ENCODE results near the gene TNFRSF11A. TPM values are rescaled to one million over a fixed set of nuclear protein-coding genes. Genes with fewer than 3 reads are reported as not detected.

TNFRSF11A gene
- total RNA-seq, 1 experiment from 2014 or later = 3.2 TPM

GRCh38 chr18:62418258-62418657, 93.1 kb downstream of the TNFRSF11A start:
- peaks cover 0 to 17% of the 10 kb centered on the region in 2 experiments; a peak in 2 of 4 replicates for H3K4me1 ChIP-seq (ENCODE audit: control insufficient read depth in 1 of 2, insufficient read depth in 2 of 2, low read length in 2 of 2)
- no TSS peak for BruUV-seq (replicated peaks)
- no peaks in the 10 kb centered on the region for H3K9me2 ChIP-seq (ENCODE audit: insufficient read depth)
- ATAC-seq = no peak
- no peak for TF ChIP-seq FOSL1 (IDR thresholded peaks at IDR 0.05; ENCODE audit: low read depth)
- TF ChIP-seq ELF1 (IDR thresholded peaks at IDR 0.05; ENCODE audit: borderline replicate concordance, low read depth) = no peak
- no peak for TF ChIP-seq EGR1 (IDR thresholded peaks at IDR 0.05; ENCODE audit: low read depth)
- TF ChIP-seq ZNF274 (IDR thresholded peaks at IDR 0.05; ENCODE audit: low read depth, low read length) = no peak
- POLR2A ChIA-PET = no interaction called here
- no peak for DNase-seq (ENCODE audit: low read depth, low spot score)
- no peaks in the 10 kb centered on the region for H3K79me2 ChIP-seq (ENCODE audit: insufficient read depth, low read length)
- H3K36me3 ChIP-seq (ENCODE audit: control insufficient read depth in 1 of 2, insufficient read depth in 2 of 2, low read length in 2 of 2) = no peaks in the 10 kb centered on the region
- no peaks in the 10 kb centered on the region for H3K27me3 ChIP-seq (ENCODE audit: insufficient read depth, low read length)
- no peaks in the 10 kb centered on the region for H4K20me1 ChIP-seq (ENCODE audit: insufficient read depth)
- no peak overlapping the region for H3K4me2 ChIP-seq (ENCODE audit: low read length)
- intact Hi-C loops (cut with micrococcal nuclease) = no loop called here
- no peak overlapping the region for H3K9ac ChIP-seq (ENCODE audit: low read length)
- H3K9me3 ChIP-seq (ENCODE audit: control insufficient read depth in 1 of 2, insufficient read depth in 1 of 2, low read depth in 1 of 2, low read length in 2 of 2) = no peaks in the 10 kb centered on the region
- no peak overlapping the region for H3K4me3 ChIP-seq (replicated peaks in 1 of 2; ENCODE audit: low read depth in 1 of 2, low read length in 2 of 2)
- CTCF ChIA-PET = no interaction called here
- H2AFZ ChIP-seq (ENCODE audit: low read depth, low read length, poor library complexity, severe bottlenecking) = no peak overlapping the region
- RAD21 ChIA-PET (ENCODE audit: low non-redundant PET in 1 of 2, low total read pairs in 2 of 2, uncharacterized antibody in 2 of 2, unreplicated experiment in 2 of 2) = no interaction called here
- no peak overlapping the region for H3K27ac ChIP-seq (ENCODE audit: low read depth, low read length)

GRCh38 chr18:62420151-62420512, 95.0 kb downstream of the TNFRSF11A start:
- no peak for TF ChIP-seq CBX3 (IDR thresholded peaks at IDR 0.05; ENCODE audit: low read depth)
- peak; percentile 42; the same call in 1 of the 2 replicates for TF ChIP-seq JUND (IDR thresholded peaks at IDR 0.05)
- TF ChIP-seq EGR1 (IDR thresholded peaks at IDR 0.05; ENCODE audit: low read depth) = no peak
- TF ChIP-seq FOSL1 (IDR thresholded peaks at IDR 0.05; ENCODE audit: low read depth) = peak; percentile 38; the same call in 1 of the 2 replicates
- no peak overlapping the region for H3K9ac ChIP-seq (ENCODE audit: low read length)
- no peaks in the 10 kb centered on the region for H3K27me3 ChIP-seq (ENCODE audit: insufficient read depth, low read length)
- H3K4me1 ChIP-seq (ENCODE audit: control insufficient read depth in 1 of 2, insufficient read depth in 2 of 2, low read length in 2 of 2) = peaks cover 1 to 19% of the 10 kb centered on the region in 2 experiments; a peak in 3 of 4 replicates
- intact Hi-C loops (cut with micrococcal nuclease) = no loop called here
- peak overlapping the region; percentile 71 for H2AFZ ChIP-seq (ENCODE audit: low read depth, low read length, poor library complexity, severe bottlenecking)
- ChIA-PET RAD21 (ENCODE audit: low non-redundant PET in 1 of 2, low total read pairs in 2 of 2, uncharacterized antibody in 2 of 2, unreplicated experiment in 2 of 2) (no interaction called here), POLR2A (interaction anchor here (1.0 kb wide), 1 partner anchor 31 kb away, joined by 3 read pairs; no protein-coding TSS in a partner anchor), CTCF (interaction anchor here (0.7 kb wide), 1 partner anchor 31 kb away, joined by 3 read pairs; no protein-coding TSS in a partner anchor)
- no peaks in the 10 kb centered on the region for H3K9me2 ChIP-seq (ENCODE audit: insufficient read depth)
- no peak overlapping the region for H3K27ac ChIP-seq (ENCODE audit: low read depth, low read length)
- ATAC-seq (no peak), DNase-seq (ENCODE audit: low read depth, low spot score) (no peak)
- no peaks in the 10 kb centered on the region for H3K79me2 ChIP-seq (ENCODE audit: insufficient read depth, low read length)
- no TSS peak for BruUV-seq (replicated peaks)
- H4K20me1 ChIP-seq (ENCODE audit: insufficient read depth) = no peaks in the 10 kb centered on the region
- H3K9me3 ChIP-seq (ENCODE audit: control insufficient read depth in 1 of 2, insufficient read depth in 1 of 2, low read depth in 1 of 2, low read length in 2 of 2) = no peaks in the 10 kb centered on the region
- H3K36me3 ChIP-seq (ENCODE audit: control insufficient read depth in 1 of 2, insufficient read depth in 2 of 2, low read length in 2 of 2) = no peaks in the 10 kb centered on the region
- peak overlapping the region; percentile 49 for H3K4me2 ChIP-seq (ENCODE audit: low read length)
- no peak overlapping the region for H3K4me3 ChIP-seq (replicated peaks in 1 of 2; ENCODE audit: low read depth in 1 of 2, low read length in 2 of 2)

All from HCT116 (cell line).